PC-3 (cell line): ENCODE data around the gene CATSPERE. TPM values are rescaled to one million over a fixed set of nuclear protein-coding genes. Genes with fewer than 3 reads are reported as not detected.
A peak's percentile ranks its signal among the peaks of the same experiment; 100 is the strongest.
"Not testable (repeated sequence)": the region's sequence is repeated elsewhere in the genome, so short reads cannot be mapped to it uniquely, and the experiment has no call there.

Source experiments
- ATAC-seq: fragments of 200-7000 bp; cut with Tn5 transposase; 2 replicates; pipeline ENCODE4 v1.9.1; 2020; ENCODE audit warnings: mild to moderate bottlenecking, moderate library complexity
- BruUV-seq: library from RNA; stranded (reverse); fragments of 400-500 nt; replicated peaks from 2 replicates; lab custom pipeline; 2021; lab: Mats Ljungman, UMichigan
- CTCF ChIA-PET: fragments of 300-600 bp; sonication (Branson Sonifier 250); formaldehyde crosslinking; loops from one replicate; lab custom pipeline; 2022; ENCODE audit warnings: antibody characterized with exemption; lab: Charles Lee
- POLR2A ChIA-PET: fragments of 300-600 bp; sonication (Branson Sonifier 250); formaldehyde crosslinking; loops from one replicate; lab custom pipeline; 2022; ENCODE audit warnings: antibody characterized with exemption; ENCODE audit not compliant: unreplicated experiment; lab: Charles Lee
- DNase-seq: peaks from one replicate; pipeline ENCODE4 v3.0.0-alpha.2; 2015
- H2AFZ ChIP-seq: fragments of 300-600 bp; sonication (generic); 2 replicates; pipeline ENCODE4 v1.6.0; 2016; ENCODE audit warnings: antibody characterized with exemption, low read length
- H3F3A ChIP-seq: fragments of 300-600 bp; sonication (generic); one replicate; pipeline ENCODE4 v1.6.0; 2017; ENCODE audit warnings: antibody characterized with exemption, low read length, control low read depth, mild to moderate bottlenecking; ENCODE audit not compliant: unreplicated experiment
- H3K27ac ChIP-seq: fragments of 300-600 bp; sonication (generic); 2 replicates; pipeline ENCODE4 v1.5.1; 2016; ENCODE audit warnings: mild to moderate bottlenecking, low read length
- H3K27me3 ChIP-seq: fragments of 300-600 bp; sonication (generic); 2 replicates; pipeline ENCODE4 v1.6.1; 2016; ENCODE audit warnings: low read length, mixed read lengths
- H3K36me3 ChIP-seq: fragments of 300-600 bp; sonication (generic); 2 replicates; pipeline ENCODE4 v1.6.1; 2016; ENCODE audit warnings: low read depth, mixed run types, low read length, mixed read lengths
- H3K4me1 ChIP-seq: fragments of 300-600 bp; sonication (generic); 2 replicates; pipeline ENCODE4 v1.5.1; 2016; ENCODE audit warnings: low read length; ENCODE audit not compliant: insufficient read depth
- H3K4me2 ChIP-seq: fragments of 300-600 bp; sonication (generic); 2 replicates; pipeline ENCODE4 v1.6.0; 2016; ENCODE audit warnings: low read length
- H3K4me3 ChIP-seq: fragments of 300-600 bp; sonication (generic); 2 replicates; pipeline ENCODE4 v1.5.1; 2016; ENCODE audit warnings: mild to moderate bottlenecking, low read length, mixed read lengths
- H3K79me2 ChIP-seq: fragments of 300-600 bp; sonication (generic); 2 replicates; pipeline ENCODE4 v1.6.1; 2017; ENCODE audit warnings: low read length, mixed read lengths
- H3K9ac ChIP-seq: fragments of 300-600 bp; sonication (generic); 2 replicates; pipeline ENCODE4 v1.6.0; 2016; ENCODE audit warnings: mild to moderate bottlenecking, low read length
- H3K9me2 ChIP-seq: fragments of 300-600 bp; sonication (generic); replicated peaks from 2 replicates; pipeline ENCODE4 v1.6.1; 2016; ENCODE audit warnings: mixed run types, low read length, mixed read lengths
- H3K9me3 ChIP-seq: fragments of 300-600 bp; sonication (generic); 2 replicates; pipeline ENCODE4 v1.6.1; 2016; ENCODE audit warnings: low read length, mixed read lengths
- H4K20me1 ChIP-seq: fragments of 300-600 bp; sonication (generic); 2 replicates; pipeline ENCODE4 v1.6.1; 2016; ENCODE audit warnings: low read length, mixed read lengths
- CTCF ChIP-seq: fragments of 300-600 bp; sonication (generic); conservative IDR thresholded peaks from 2 replicates; pipeline ENCODE4 v1.5.1; 2017; ENCODE audit warnings: antibody characterized with exemption, low read depth, mild to moderate bottlenecking, low read length
- EZH2 ChIP-seq: fragments of 300-600 bp; sonication (generic); IDR thresholded peaks from one replicate; pipeline ENCODE4 v1.6.1; 2017; ENCODE audit warnings: antibody characterized with exemption, mild to moderate bottlenecking, low read length; ENCODE audit not compliant: unreplicated experiment
- EZH2phosphoT487 ChIP-seq: fragments of 300-600 bp; sonication (generic); IDR thresholded peaks from 2 replicates; pipeline ENCODE4 v1.6.1; 2018; ENCODE audit warnings: mild to moderate bottlenecking, antibody characterized with exemption, low read length, borderline replicate concordance
- intact Hi-C: fragments of 100-400 bp; cut with micrococcal nuclease; formaldehyde crosslinking; loops from 2 replicates; pipeline ENCODE4 v1.9.0; 2023
- total RNA-seq: library from RNA; depleted of rRNA; stranded (reverse); fragments of >200 nt; gene quantifications from 2 replicates; pipeline ENCODE4 v1.2.3, GENCODE V29; 2014

The CATSPERE gene
- total RNA-seq, 1 experiment from 2014 or later: not detected

GRCh38 chr1:244657421-244657820 is 196.3 kb downstream of the CATSPERE start:
- Histone ChIP-seq H3K79me2 (peaks cover 86% of the 10 kb centered on the region), H2AFZ (no peak overlapping the region), H3K9ac (no peak overlapping the region), H3K9me2 (no peaks in the 10 kb centered on the region), H3K4me2 (no peak overlapping the region), H4K20me1 (peaks cover 27% of the 10 kb centered on the region), H3K36me3 (peaks cover 32% of the 10 kb centered on the region), H3K27ac (no peak overlapping the region), H3K4me3 (no peak overlapping the region), H3K27me3 (no peaks in the 10 kb centered on the region), H3K9me3 (no peaks in the 10 kb centered on the region), H3F3A (no peaks in the 10 kb centered on the region), H3K4me1 (peaks cover 31% of the 10 kb centered on the region)
- CTCF ChIA-PET: no interaction called here
- POLR2A ChIA-PET: no interaction called here
- ATAC-seq (no peak), DNase-seq (no peak)
- TF ChIP-seq EZH2 (no peak), EZH2phosphoT487 (no peak), CTCF (no peak)
- no TSS peak for BruUV-seq
- intact Hi-C loops: loop anchor here (5.0 to 10.0 kb wide), 2 partner anchors 57 to 305 kb away; no protein-coding TSS in a partner anchor

GRCh38 chr1:244659694-244660093 is 198.6 kb downstream of the CATSPERE start:
- Histone ChIP-seq H3K9me2 (no peaks in the 10 kb centered on the region), H3K4me3 (no peak overlapping the region), H4K20me1 (peaks cover 15% of the 10 kb centered on the region), H3K27me3 (no peaks in the 10 kb centered on the region), H3K79me2 (peaks cover 91% of the 10 kb centered on the region), H3K9me3 (no peaks in the 10 kb centered on the region), H3K4me2 (no peak overlapping the region), H3K9ac (no peak overlapping the region), H3K36me3 (peaks cover 32% of the 10 kb centered on the region), H3K4me1 (peaks cover 31% of the 10 kb centered on the region), H3F3A (no peaks in the 10 kb centered on the region), H2AFZ (no peak overlapping the region), H3K27ac (no peak overlapping the region)
- BruUV-seq: no TSS peak
- DNase-seq: peak; percentile 37
- no peak for ATAC-seq
- TF ChIP-seq EZH2: no peak
- TF ChIP-seq EZH2phosphoT487: no peak
- TF ChIP-seq CTCF: no peak
- intact Hi-C loops: loop anchor here (5.0 to 10.0 kb wide), 2 partner anchors 55 to 303 kb away; no protein-coding TSS in a partner anchor
- POLR2A ChIA-PET: no interaction called here
- CTCF ChIA-PET: no interaction called here

- Histone ChIP-seq H3K79me2 (peaks cover 91% of the 10 kb centered on the region), H2AFZ (no peak overlapping the region), H3K27ac (no peak overlapping the region), H3K9me2 (no peaks in the 10 kb centered on the region), H4K20me1 (peaks cover 6% of the 10 kb centered on the region), H3K9me3 (no peaks in the 10 kb centered on the region), H3K4me3 (no peak overlapping the region), H3K4me2 (no peak overlapping the region), H3K9ac (no peak overlapping the region), H3K27me3 (no peaks in the 10 kb centered on the region), H3K36me3 (peaks cover 32% of the 10 kb centered on the region), H3K4me1 (peaks cover 22% of the 10 kb centered on the region), H3F3A (no peaks in the 10 kb centered on the region)
- CTCF ChIA-PET: no interaction called here
- ATAC-seq (no peak), DNase-seq (no peak)
- TF ChIP-seq EZH2 (no peak), CTCF (no peak), EZH2phosphoT487 (no peak)
- POLR2A ChIA-PET: no interaction called here
- no TSS peak for BruUV-seq
- intact Hi-C loops: no loop called here
These were observed 199.5 kb downstream of the CATSPERE start for GRCh38 chr1:244660595-244660994.

- intact Hi-C loops, H3K9me2 ChIP-seq, H3F3A ChIP-seq, POLR2A ChIA-PET, H3K27ac ChIP-seq, BruUV-seq, H3K4me3 ChIP-seq, H3K9me3 ChIP-seq, H3K9ac ChIP-seq, H3K27me3 ChIP-seq, ATAC-seq, DNase-seq, H4K20me1 ChIP-seq, H3K4me2 ChIP-seq, H2AFZ ChIP-seq, CTCF ChIA-PET: not testable (repeated sequence)
- Histone ChIP-seq H3K4me1 (peaks cover 13% of the 10 kb centered on the region), H3K79me2 (peaks cover 90% of the 10 kb centered on the region), H3K36me3 (peaks cover 32% of the 10 kb centered on the region)
These were observed 200.7 kb downstream of the CATSPERE start for GRCh38 chr1:244661569-244662312.
